Fibroblast of pulmonary artery (primary cell): ENCODE measurements around the gene EXOSC3.

Experiments
- DNase-seq: peaks from one replicate; pipeline ENCODE4 v3.0.0-alpha.2; 2010; ENCODE audit warnings: low read depth
- H3K4me3 ChIP-seq: replicated peaks from 2 replicates; pipeline ENCODE4 v1.5.1; 2011; ENCODE audit warnings: low read depth, mild to moderate bottlenecking, control low read depth, low read length, moderate library complexity
- TF ChIP-seq, protein P1 (sequence below): IDR thresholded peaks from 2 replicates; pipeline ENCODE4 v1.5.1; 2011; ENCODE audit warnings: mild to moderate bottlenecking, control low read depth, low read length, inconsistent platforms; ENCODE audit errors: missing control alignments

The EXOSC3 gene

DNA sequence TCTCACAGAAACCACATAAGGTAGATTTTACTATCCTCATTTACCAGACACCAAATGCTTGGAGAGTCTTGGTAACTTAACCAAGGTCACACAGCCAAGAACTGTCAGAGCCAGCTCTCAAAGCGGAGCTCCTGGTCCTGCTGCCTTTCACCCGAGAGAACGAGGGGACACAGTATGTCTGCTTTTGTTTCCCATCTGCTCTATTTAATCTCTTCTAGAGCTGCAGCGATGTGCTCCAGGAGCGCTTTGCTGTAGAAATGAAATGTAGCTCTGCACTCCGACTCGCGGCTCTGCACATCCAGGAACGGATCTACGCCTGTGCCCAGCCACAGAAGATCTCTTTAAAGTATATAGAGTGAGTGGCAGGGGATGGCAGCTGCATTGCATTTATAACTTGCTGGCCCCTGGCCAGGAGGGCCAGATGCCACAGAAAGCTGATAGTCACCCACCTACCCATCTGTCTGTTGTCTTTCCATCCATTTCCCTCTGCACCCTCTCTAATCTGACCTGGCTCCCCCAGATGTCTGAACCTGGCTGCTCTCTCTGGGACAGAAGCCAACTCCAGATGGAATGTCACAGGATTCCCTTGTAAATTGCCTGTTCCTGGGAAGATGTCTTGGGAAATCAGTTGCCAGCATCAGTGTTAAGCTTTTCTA, 52.6 kb downstream of the EXOSC3 start:
- H3K4me3 ChIP-seq: no peak overlapping the region
- TF ChIP-seq, protein P1, sequence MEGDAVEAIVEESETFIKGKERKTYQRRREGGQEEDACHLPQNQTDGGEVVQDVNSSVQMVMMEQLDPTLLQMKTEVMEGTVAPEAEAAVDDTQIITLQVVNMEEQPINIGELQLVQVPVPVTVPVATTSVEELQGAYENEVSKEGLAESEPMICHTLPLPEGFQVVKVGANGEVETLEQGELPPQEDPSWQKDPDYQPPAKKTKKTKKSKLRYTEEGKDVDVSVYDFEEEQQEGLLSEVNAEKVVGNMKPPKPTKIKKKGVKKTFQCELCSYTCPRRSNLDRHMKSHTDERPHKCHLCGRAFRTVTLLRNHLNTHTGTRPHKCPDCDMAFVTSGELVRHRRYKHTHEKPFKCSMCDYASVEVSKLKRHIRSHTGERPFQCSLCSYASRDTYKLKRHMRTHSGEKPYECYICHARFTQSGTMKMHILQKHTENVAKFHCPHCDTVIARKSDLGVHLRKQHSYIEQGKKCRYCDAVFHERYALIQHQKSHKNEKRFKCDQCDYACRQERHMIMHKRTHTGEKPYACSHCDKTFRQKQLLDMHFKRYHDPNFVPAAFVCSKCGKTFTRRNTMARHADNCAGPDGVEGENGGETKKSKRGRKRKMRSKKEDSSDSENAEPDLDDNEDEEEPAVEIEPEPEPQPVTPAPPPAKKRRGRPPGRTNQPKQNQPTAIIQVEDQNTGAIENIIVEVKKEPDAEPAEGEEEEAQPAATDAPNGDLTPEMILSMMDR: no peak
- DNase-seq: no peak

DNA sequence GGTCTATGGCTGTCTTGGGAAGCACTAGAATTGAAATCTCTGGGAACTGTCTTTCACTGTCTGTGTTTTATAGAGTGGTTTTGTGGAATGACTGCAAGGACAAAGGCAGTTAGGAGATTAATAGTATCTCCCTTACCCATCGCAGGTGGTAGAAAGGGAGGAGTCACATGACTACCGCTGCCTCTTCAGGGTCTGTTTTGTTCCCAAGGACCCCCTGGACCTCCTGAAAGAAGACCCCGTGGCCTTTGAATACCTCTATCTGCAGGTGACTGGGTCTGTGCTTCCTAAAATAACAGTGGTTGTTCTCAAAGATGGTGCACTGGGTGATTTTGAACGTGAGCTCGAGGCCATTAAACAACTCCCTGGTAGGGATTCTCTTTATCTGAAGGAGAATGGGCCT, 54.0 kb downstream of the EXOSC3 start:
- no peak for DNase-seq
- TF ChIP-seq, protein P1: no peak
- H3K4me3 ChIP-seq: no peak overlapping the region

DNA sequence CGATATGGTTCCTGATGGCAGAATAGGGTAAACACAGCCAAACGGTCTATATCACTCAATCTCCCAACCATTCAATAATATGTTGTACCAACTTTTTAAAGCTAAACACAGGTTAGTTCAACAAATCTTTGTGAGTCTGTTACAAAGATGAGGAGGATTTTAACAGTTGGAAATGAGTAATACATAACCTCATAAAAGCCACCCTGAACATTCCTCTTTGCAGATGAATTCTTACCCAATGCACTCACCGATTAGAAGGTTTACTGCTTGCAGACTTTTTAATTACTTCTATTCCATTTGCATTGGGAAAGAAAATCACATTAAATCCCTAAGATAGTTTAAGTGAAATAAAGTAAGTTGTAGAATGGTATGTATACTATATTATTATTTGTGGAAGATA, 54.6 kb downstream of the EXOSC3 start:
- TF ChIP-seq, protein P1: no peak
- no peak overlapping the region for H3K4me3 ChIP-seq
- DNase-seq: no peak
